OCI-LY7 (cell line): Measurements from ENCODE around the gene KRTAP9-9. TPM values are rescaled to one million over a fixed set of nuclear protein-coding genes. Genes with fewer than 3 reads are reported as not detected.
"Not testable (repeated sequence)": the region's sequence is repeated elsewhere in the genome, so short reads cannot be mapped to it uniquely, and the experiment has no call there.

ENCODE experiments used
- BruUV-seq: library from RNA; stranded (reverse); fragments of 400-500 nt; replicated peaks from 2 replicates; lab custom pipeline; 2021; lab: Mats Ljungman, UMichigan
- CTCF ChIA-PET: fragments of 300-600 bp; sonication (Branson Sonifier 250); formaldehyde crosslinking; loops from one replicate; lab custom pipeline; 2022; ENCODE audit warnings: antibody characterized with exemption; ENCODE audit not compliant: unreplicated experiment; lab: Charles Lee
- POLR2A ChIA-PET: fragments of 300-600 bp; sonication (Branson Sonifier 250); formaldehyde crosslinking; loops from one replicate; lab custom pipeline; 2022; ENCODE audit warnings: antibody characterized with exemption; lab: Charles Lee
- DNase-seq: peaks from one replicate; pipeline ENCODE4 v3.0.0-alpha.2; 2015; ENCODE audit warnings: low spot score
- H2AFZ ChIP-seq: fragments of 200-600 bp; sonication (generic), shearing (Covaris generic); 2 replicates; pipeline ENCODE4 v1.6.1; 2014; ENCODE audit warnings: mild to moderate bottlenecking, antibody characterized with exemption, low read length, moderate library complexity
- H3K27ac ChIP-seq: fragments of 200-600 bp; sonication (generic); 2 replicates; pipeline ENCODE4 v1.5.1; 2014; ENCODE audit warnings: mixed run types, low read depth, mild to moderate bottlenecking, moderate library complexity, low read length, inconsistent platforms; ENCODE audit not compliant: poor library complexity, severe bottlenecking
- H3K36me3 ChIP-seq: fragments of 200-600 bp; sonication (generic); 2 replicates; pipeline ENCODE4 v1.6.1; 2014; ENCODE audit warnings: mild to moderate bottlenecking, antibody characterized with exemption, low read length, moderate library complexity, mixed read lengths; ENCODE audit not compliant: insufficient read depth
- H3K4me1 ChIP-seq: fragments of 200-600 bp; sonication (generic); 2 replicates; pipeline ENCODE4 v1.5.1; 2014; ENCODE audit warnings: mild to moderate bottlenecking, low read length; ENCODE audit not compliant: insufficient read depth, poor library complexity, severe bottlenecking
- H3K4me2 ChIP-seq: fragments of 200-600 bp; sonication (generic); 2 replicates; pipeline ENCODE4 v1.6.1; 2014; ENCODE audit warnings: mild to moderate bottlenecking, low read length
- H3K4me3 ChIP-seq: fragments of 200-600 bp; sonication (generic); 2 replicates; pipeline ENCODE4 v1.5.1; 2014; ENCODE audit warnings: mild to moderate bottlenecking, low read depth, low read length; ENCODE audit not compliant: poor library complexity, severe bottlenecking
- H3K79me2 ChIP-seq: fragments of 200-600 bp; sonication (generic); 2 replicates; pipeline ENCODE4 v1.6.1; 2016; ENCODE audit warnings: low read depth, mild to moderate bottlenecking, low read length, moderate library complexity, mixed read lengths; ENCODE audit not compliant: insufficient read depth
- H3K9me2 ChIP-seq: fragments of 200-600 bp; sonication (generic); 2 replicates; pipeline ENCODE4 v1.6.1; 2016; ENCODE audit warnings: mild to moderate bottlenecking, low read length, mixed read lengths; ENCODE audit not compliant: insufficient read depth
- H3K9me3 ChIP-seq: fragments of 200-600 bp; sonication (generic); 2 replicates; pipeline ENCODE4 v1.6.1; 2014; ENCODE audit warnings: mild to moderate bottlenecking, mixed run types, low read length, mixed read lengths
- H4K20me1 ChIP-seq: fragments of 200-600 bp; sonication (generic); 2 replicates; pipeline ENCODE4 v1.6.1; 2014; ENCODE audit warnings: mild to moderate bottlenecking, antibody characterized with exemption, low read length, moderate library complexity, mixed read lengths; ENCODE audit not compliant: insufficient read depth
- CTCF ChIP-seq: fragments of 200-600 bp; sonication (generic); conservative IDR thresholded peaks from 2 replicates; pipeline ENCODE4 v1.5.1; 2014; ENCODE audit warnings: mild to moderate bottlenecking, antibody characterized with exemption, low read length, moderate library complexity, mixed read lengths
- EZH2phosphoT487 ChIP-seq: fragments of 200-600 bp; sonication (generic); IDR thresholded peaks from 2 replicates; pipeline ENCODE4 v1.6.1; 2018; ENCODE audit warnings: low read depth, borderline replicate concordance, mild to moderate bottlenecking, mixed run types, antibody characterized with exemption, low read length, moderate library complexity, mixed read lengths
- intact Hi-C: fragments of 100-400 bp; cut with micrococcal nuclease; formaldehyde crosslinking; loops from one replicate; pipeline ENCODE4 v1.10.0; 2022; ENCODE audit not compliant: unreplicated experiment
- total RNA-seq, 2 experiments: library from RNA; depleted of rRNA in 1 of 2; stranded (reverse); fragments of >200 nt in 1 of 2; shearing (Covaris generic) in 1 of 2; gene quantifications; 2 replicates each; pipeline ENCODE4 v1.2.3, GENCODE V29; 2014 to 2022

KRTAP9-9 gene
- total RNA-seq, 2 experiments from 2014 or later, result not detected

- H2AFZ ChIP-seq, result no peak overlapping the region
- H3K4me2 ChIP-seq, result no peak overlapping the region
- no TSS peak for BruUV-seq
- H3K9me2 ChIP-seq, result no peaks in the 10 kb centered on the region
- TF ChIP-seq EZH2phosphoT487, result no peak
- no peak for TF ChIP-seq CTCF
- intact Hi-C loops, result no loop called here
- no peaks in the 10 kb centered on the region for H3K79me2 ChIP-seq
- no peaks in the 10 kb centered on the region for H3K36me3 ChIP-seq
- no peaks in the 10 kb centered on the region for H3K9me3 ChIP-seq
- no peak overlapping the region for H3K4me3 ChIP-seq
- DNase-seq, result no peak
- H3K27ac ChIP-seq, result no peak overlapping the region
- no peaks in the 10 kb centered on the region for H3K4me1 ChIP-seq
- H4K20me1 ChIP-seq, result no peaks in the 10 kb centered on the region
- CTCF ChIA-PET, result no interaction called here
- POLR2A ChIA-PET, result interaction anchor here (0.7 kb wide), 1 partner anchor 420 kb away, joined by 3 read pairs; no protein-coding TSS in a partner anchor
These were observed 25.1 kb upstream of the KRTAP9-9 start for GRCh38 chr17:41230094-41230493.

- no peak overlapping the region for H2AFZ ChIP-seq
- intact Hi-C loops, result no loop called here
- no peak for DNase-seq
- H3K4me3 ChIP-seq, result no peak overlapping the region
- ChIA-PET POLR2A (no interaction called here), CTCF (no interaction called here)
- no peak overlapping the region for H3K27ac ChIP-seq
- no peak overlapping the region for H3K4me2 ChIP-seq
- no peaks in the 10 kb centered on the region for H4K20me1 ChIP-seq
- no peaks in the 10 kb centered on the region for H3K9me2 ChIP-seq
- H3K4me1 ChIP-seq, result no peaks in the 10 kb centered on the region
- BruUV-seq, result no TSS peak
- TF ChIP-seq EZH2phosphoT487, result no peak
- TF ChIP-seq CTCF, result no peak
- no peaks in the 10 kb centered on the region for H3K79me2 ChIP-seq
- H3K9me3 ChIP-seq, result no peaks in the 10 kb centered on the region
- H3K36me3 ChIP-seq, result no peaks in the 10 kb centered on the region
These were observed 23.5 kb upstream of the KRTAP9-9 start for GRCh38 chr17:41231731-41232130.

DNA sequence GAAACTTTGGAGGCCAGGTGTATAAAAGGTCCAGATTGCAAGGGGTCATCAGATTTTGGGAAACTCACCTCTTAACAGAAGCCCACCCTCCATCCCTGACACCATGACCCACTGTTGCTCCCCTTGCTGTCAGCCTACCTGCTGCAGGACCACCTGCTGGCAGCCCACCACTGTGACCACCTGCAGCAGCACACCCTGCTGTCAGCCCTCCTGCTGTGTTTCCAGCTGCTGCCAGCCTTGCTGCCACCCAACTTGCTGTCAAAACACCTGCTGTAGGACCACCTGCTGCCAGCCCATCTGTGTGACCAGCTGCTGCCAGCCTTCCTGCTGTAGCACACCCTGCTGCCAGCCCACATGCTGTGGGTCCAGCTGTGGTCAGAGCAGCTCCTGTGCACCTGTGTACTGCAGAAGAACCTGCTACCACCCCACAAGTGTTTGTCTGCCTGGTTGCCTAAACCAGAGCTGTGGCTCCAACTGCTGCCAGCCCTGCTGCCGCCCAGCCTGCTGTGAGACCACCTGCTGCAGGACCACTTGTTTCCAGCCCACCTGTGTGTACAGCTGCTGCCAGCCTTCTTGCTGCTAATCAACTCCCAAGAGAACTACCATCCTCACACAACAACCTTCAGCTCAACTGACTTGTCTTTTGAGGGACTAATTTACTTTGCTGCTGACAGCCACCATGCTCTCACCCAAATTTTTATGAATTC, 22.6 kb upstream of the KRTAP9-9 start, which contains the start of gene KRTAP9-3:
KRTAP9-3 (plus strand) TSS at position 51 of the 707 bp plus-strand sequence; CDS start at position 104, 53 bp downstream.
- H3K4me1 ChIP-seq, BruUV-seq, H4K20me1 ChIP-seq, H2AFZ ChIP-seq, DNase-seq, CTCF ChIA-PET, H3K36me3 ChIP-seq, H3K4me2 ChIP-seq, H3K9me3 ChIP-seq, POLR2A ChIA-PET, H3K79me2 ChIP-seq, intact Hi-C loops, H3K9me2 ChIP-seq, H3K27ac ChIP-seq, H3K4me3 ChIP-seq: not testable (repeated sequence)

GRCh38 chr17:41237116-41237515, 18.1 kb upstream of the KRTAP9-9 start:
- H3K27ac ChIP-seq, DNase-seq, H3K9me2 ChIP-seq, H4K20me1 ChIP-seq, POLR2A ChIA-PET, H3K36me3 ChIP-seq, intact Hi-C loops, CTCF ChIA-PET, BruUV-seq, H2AFZ ChIP-seq, H3K4me1 ChIP-seq, H3K79me2 ChIP-seq, H3K4me2 ChIP-seq, H3K9me3 ChIP-seq, H3K4me3 ChIP-seq: not testable (repeated sequence)

GRCh38 chr17:41237949-41238437, 17.2 kb upstream of the KRTAP9-9 start, which contains the start of gene KRTAP9-8:
Gene KRTAP9-8, plus strand, starts transcription at chr17:41237999. Its CDS starts 53 bp downstream, at chr17:41238052.
- BruUV-seq, H3K4me1 ChIP-seq, POLR2A ChIA-PET, H2AFZ ChIP-seq, H3K4me2 ChIP-seq, H3K36me3 ChIP-seq, DNase-seq, H3K4me3 ChIP-seq, H3K27ac ChIP-seq, intact Hi-C loops, H3K9me3 ChIP-seq, H4K20me1 ChIP-seq, H3K9me2 ChIP-seq, H3K79me2 ChIP-seq, CTCF ChIA-PET: not testable (repeated sequence)
